ENCODE data around the gene TMEM185B. TPM values are rescaled to one million over a fixed set of nuclear protein-coding genes. Genes with fewer than 3 reads are reported as not detected.

The TMEM185B gene
- total and polyA plus RNA-seq, 10 of the 15 experiments (the other 5 are each of a cell fraction or from before 2014, with no cell fraction given), result 2.4 to 20.9 (median 14.5) TPM

- TF ChIP-seq CEBPZ (IDR thresholded peaks at IDR 0.05; ENCODE audit: low read depth, low read length) (no peak), ESRRA (IDR thresholded peaks at IDR 0.05; ENCODE audit: low read length) (no peak), NFIC (IDR thresholded peaks at IDR 0.05; ENCODE audit: low read depth, low read length) (no peak), FOS (IDR thresholded peaks at IDR 0.05; ENCODE audit: borderline replicate concordance, extremely low read depth, insufficient read length) (no peak), ZNF217 (IDR thresholded peaks at IDR 0.05) (no peak)
Observed at GRCh38 chr2:120224735-120225548, 1.7 kb upstream of the TMEM185B start (continued).

- H3K4me1 ChIP-seq (ENCODE audit: control insufficient read depth, insufficient read depth, low read length), result peaks cover 22% of the 10 kb centered on the region
- CTCF ChIA-PET, result interaction anchor here (1.3 kb wide), 1 partner anchor 48 kb away, joined by 6 read pairs; no protein-coding TSS in a partner anchor
- DNase-seq (ENCODE audit: low read depth, low spot score) (no peak), FAIRE-seq (no peak), ATAC-seq (no peak)
- H2AFZ ChIP-seq (ENCODE audit: control insufficient read depth, low read depth, low read length), result no peak overlapping the region
- SMC1A ChIA-PET (ENCODE audit: uncharacterized antibody, unreplicated experiment), result interaction anchor here (2.2 kb wide), 1 partner anchor 48 kb away, joined by 12 read pairs; no protein-coding TSS in a partner anchor
- no peaks in the 10 kb centered on the region for H4K20me1 ChIP-seq (ENCODE audit: control insufficient read depth, insufficient read depth)
- H3K4me3 ChIP-seq, result peak overlapping the region; percentile 81
- H3K9me3 ChIP-seq (replicated peaks; ENCODE audit: control insufficient read depth, insufficient read depth, low read length), result no peaks in the 10 kb centered on the region
- peaks cover 25% of the 10 kb centered on the region for H3K79me2 ChIP-seq (ENCODE audit: control insufficient read depth, insufficient read depth, low read length)
- H3K36me3 ChIP-seq (ENCODE audit: control insufficient read depth in 2 of 2, insufficient read depth in 2 of 2, low read length in 1 of 2), result no peaks in the 10 kb centered on the region
- POLR2A ChIA-PET, result interaction anchor here (0.6 kb wide), 1 partner anchor 1326 kb away, joined by 3 read pairs; no protein-coding TSS in a partner anchor
- BruUV-seq (replicated peaks), result no TSS peak
- WGBS (ENCODE audit: insufficient coverage, insufficient replicate concordance, low lambda C conversion rate, missing lambda C conversion rate), result 97% methylated on average over 13 of the region's 13 CpGs
- H3K4me2 ChIP-seq (ENCODE audit: control insufficient read depth, insufficient read depth), result peak overlapping the region; percentile 88
- peak overlapping the region; percentile 63 for H3K9ac ChIP-seq (ENCODE audit: control insufficient read depth, insufficient read depth, low read length)
- no peaks in the 10 kb centered on the region for H3K27me3 ChIP-seq (replicated peaks in 1 of 2; ENCODE audit: control insufficient read depth in 2 of 2, insufficient read depth in 2 of 2, low read length in 1 of 2)
- RAD21 ChIA-PET (ENCODE audit: unreplicated experiment), result interaction anchor here (1.4 to 2.0 kb wide), 2 partner anchors 8 to 48 kb away, joined by 12 to 14 read pairs; no protein-coding TSS in a partner anchor
- H3K27ac ChIP-seq (ENCODE audit: control insufficient read depth, insufficient read depth), result peak overlapping the region; percentile 83; the same call in 1 of the 2 replicates
- in situ Hi-C loops (cut with MboI) (loop anchor here (25.0 kb wide), 1 partner anchor 463 kb away; no protein-coding TSS in a partner anchor), intact Hi-C loops (cut with micrococcal nuclease; ENCODE audit: unreplicated experiment) (no loop called here)
- TF ChIP-seq NFIC (IDR thresholded peaks at IDR 0.05; ENCODE audit: low read depth, low read length) (no peak), HDAC6 (IDR thresholded peaks at IDR 0.05; ENCODE audit: unreplicated experiment) (no peak), BCLAF1 (IDR thresholded peaks at IDR 0.05) (no peak), ZNF687 (IDR thresholded peaks at IDR 0.05) (no peak), TCF12 (IDR thresholded peaks at IDR 0.05; ENCODE audit: low read depth, low read length) (no peak), CREB1 (IDR thresholded peaks at IDR 0.05; ENCODE audit: low read depth) (no peak)
Observed at GRCh38 chr2:120224256-120224655, 1.1 kb upstream of the TMEM185B start.

All from GM12878 (cell line).